Fibroblast of lung (primary cell): ENCODE data around the gene TTC21B. TPM values are rescaled to one million over a fixed set of nuclear protein-coding genes. Genes with fewer than 3 reads are reported as not detected.

Source experiments
- DNase-seq, 2 donors: peaks; one replicate each; pipeline versions ENCODE4 v3.0.0 to v3.0.0-alpha.2; 2010; ENCODE audit warnings: low read depth in 2 of 2
- H2AFZ ChIP-seq: 2 replicates; pipeline ENCODE4 v1.5.1; 2012; ENCODE audit warnings: low read length, control low read depth, inconsistent platforms
- H3K27ac ChIP-seq: 2 replicates; pipeline ENCODE4 v1.5.1; 2011; ENCODE audit warnings: low read length, control low read depth; ENCODE audit not compliant: insufficient read depth
- H3K27me3 ChIP-seq: 2 replicates; pipeline ENCODE4 v1.5.1; 2011; ENCODE audit warnings: mild to moderate bottlenecking, low read length; ENCODE audit not compliant: control insufficient read depth, insufficient read depth
- H3K36me3 ChIP-seq: 2 replicates; pipeline ENCODE4 v1.5.1; 2011; ENCODE audit warnings: low read length; ENCODE audit not compliant: control insufficient read depth, insufficient read depth
- H3K4me1 ChIP-seq: 2 replicates; pipeline ENCODE4 v1.5.1; 2011; ENCODE audit warnings: low read length; ENCODE audit not compliant: control insufficient read depth, insufficient read depth; ENCODE audit errors: extremely low read depth
- H3K4me2 ChIP-seq: 2 replicates; pipeline ENCODE4 v1.5.1; 2011; ENCODE audit warnings: low read length, control low read depth; ENCODE audit not compliant: insufficient read depth; ENCODE audit errors: extremely low read depth
- H3K4me3 ChIP-seq, 4 experiments: fragments of 200-600 bp in 1 of 4; sonication (generic) in 1 of 4; replicated peaks in 1 of 4; 2 replicates each; pipeline ENCODE4 v1.5.1; 2011 to 2016; ENCODE audit warnings: low read length in 4 of 4, low read depth in 3 of 4, mild to moderate bottlenecking in 3 of 4, control low read depth in 2 of 4, inconsistent platforms in 1 of 4, mixed read lengths in 1 of 4; ENCODE audit not compliant: insufficient read depth in 1 of 4; ENCODE audit errors: control extremely low read depth in 1 of 4
- H3K79me2 ChIP-seq: 2 replicates; pipeline ENCODE4 v1.5.1; 2012; ENCODE audit warnings: mild to moderate bottlenecking, low read length, inconsistent platforms; ENCODE audit not compliant: control insufficient read depth, insufficient read depth
- H3K9ac ChIP-seq: 2 replicates; pipeline ENCODE4 v1.5.1; 2011; ENCODE audit warnings: mild to moderate bottlenecking, low read length, control low read depth; ENCODE audit not compliant: insufficient read depth
- H3K9me3 ChIP-seq: 2 replicates; pipeline ENCODE4 v1.5.1; 2012; ENCODE audit warnings: low read depth, low read length; ENCODE audit not compliant: control insufficient read depth, insufficient read depth
- H4K20me1 ChIP-seq: 2 replicates; pipeline ENCODE4 v1.5.1; 2011; ENCODE audit warnings: low read length; ENCODE audit not compliant: control insufficient read depth, insufficient read depth; ENCODE audit errors: extremely low read depth
- CTCF ChIP-seq, 2 donors: IDR thresholded peaks in 1 of 2; conservative IDR thresholded peaks in 1 of 2; 1 replicate in 1 of 2; 2 replicates in 1 of 2; pipeline ENCODE4 v1.5.1; 2011 to 2012; ENCODE audit warnings: low read length in 2 of 2, control low read depth in 1 of 2, inconsistent platforms in 1 of 2, low read depth in 1 of 2, mild to moderate bottlenecking in 1 of 2
- EZH2 ChIP-seq: IDR thresholded peaks from 2 replicates; pipeline ENCODE4 v1.5.1; 2012; ENCODE audit warnings: low read length, control low read depth, mild to moderate bottlenecking; ENCODE audit errors: missing control alignments
- polyA plus RNA-seq, 2 donors: library from polyadenylated mRNA; depleted of rRNA in 1 of 2; stranded (reverse) in 1 of 2; unstranded in 1 of 2; fragments of >200 nt; gene quantifications; 2 replicates each; pipeline ENCODE4 v1.2.1, GENCODE V29; 2011 to 2012; ENCODE audit warnings: missing spikeins in 1 of 2
- total RNA-seq: library from RNA; depleted of rRNA; stranded (reverse); fragments of >200 nt; gene quantifications from 2 replicates; pipeline ENCODE4 v1.2.1, GENCODE V29; 2014

The TTC21B gene
- total and polyA plus RNA-seq, 2 donors (not counting 1 experiment from before 2014, with no cell fraction given): 6.3 to 28.6 TPM

DNA sequence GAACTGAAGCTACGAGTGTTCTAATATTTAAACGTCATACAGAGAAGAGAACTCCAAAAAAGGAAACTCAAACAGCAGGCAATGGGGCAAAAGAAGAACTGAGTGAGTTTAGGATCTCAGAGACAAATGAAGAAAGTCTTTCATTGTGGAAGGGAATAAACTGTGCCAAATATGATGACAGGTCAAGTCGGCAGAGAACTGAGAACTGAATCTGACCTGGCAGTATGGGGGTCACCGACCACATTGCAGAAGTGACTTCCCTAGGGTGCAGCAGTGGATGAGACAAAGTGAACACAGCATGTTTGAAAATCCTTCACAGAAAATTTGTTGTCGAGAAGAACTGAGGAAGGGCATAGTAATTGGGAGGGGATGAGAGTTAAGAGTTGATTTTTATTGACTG is 55.9 kb downstream of the TTC21B start:
- Histone ChIP-seq H3K4me3 (no peak overlapping the region), H4K20me1 (no peaks in the 10 kb centered on the region), H3K36me3 (peaks cover 2% of the 10 kb centered on the region), H3K4me1 (peaks cover under 1% of the 10 kb centered on the region), H2AFZ (no peak overlapping the region), H3K27me3 (no peaks in the 10 kb centered on the region), H3K9ac (no peak overlapping the region), H3K4me2 (no peak overlapping the region), H3K9me3 (no peaks in the 10 kb centered on the region), H3K27ac (no peak overlapping the region), H3K79me2 (no peaks in the 10 kb centered on the region)
- no peak for DNase-seq
- TF ChIP-seq CTCF (conservative IDR thresholded peaks at IDR 0.05 in 1 of 2, IDR thresholded peaks at IDR 0.05 in 1 of 2; ENCODE audit: low read depth in 1 of 2, low read length in 2 of 2) (no peak), EZH2 (no peak)

DNA sequence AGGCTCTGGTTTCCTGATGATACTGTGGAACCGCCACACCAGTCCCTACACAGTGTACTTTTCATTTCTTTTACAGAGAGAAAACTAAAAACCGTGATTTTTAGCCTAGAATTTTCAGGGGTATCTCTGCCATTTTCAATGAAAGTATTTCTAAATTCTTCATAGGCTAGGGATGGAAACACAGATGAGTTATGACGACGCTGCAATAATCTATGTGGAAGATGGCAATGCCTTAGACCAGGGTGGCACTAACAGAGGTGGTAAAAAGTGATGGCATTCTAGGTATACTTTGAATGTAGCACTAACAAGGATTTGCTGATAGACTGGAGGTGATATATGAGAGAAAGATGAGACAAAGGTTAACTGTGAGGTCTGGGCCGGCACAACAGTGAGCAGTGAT is 56.5 kb downstream of the TTC21B start:
- Histone ChIP-seq H3K9ac (no peak overlapping the region), H3K27ac (no peak overlapping the region), H4K20me1 (no peaks in the 10 kb centered on the region), H3K27me3 (no peaks in the 10 kb centered on the region), H3K36me3 (peaks cover 2% of the 10 kb centered on the region), H3K4me2 (no peak overlapping the region), H3K4me1 (no peaks in the 10 kb centered on the region), H2AFZ (no peak overlapping the region), H3K9me3 (no peaks in the 10 kb centered on the region), H3K79me2 (no peaks in the 10 kb centered on the region), H3K4me3 (no peak overlapping the region)
- no peak for TF ChIP-seq CTCF (conservative IDR thresholded peaks at IDR 0.05 in 1 of 2, IDR thresholded peaks at IDR 0.05 in 1 of 2; ENCODE audit: low read depth in 1 of 2, low read length in 2 of 2)
- TF ChIP-seq EZH2: no peak
- no peak for DNase-seq

DNA sequence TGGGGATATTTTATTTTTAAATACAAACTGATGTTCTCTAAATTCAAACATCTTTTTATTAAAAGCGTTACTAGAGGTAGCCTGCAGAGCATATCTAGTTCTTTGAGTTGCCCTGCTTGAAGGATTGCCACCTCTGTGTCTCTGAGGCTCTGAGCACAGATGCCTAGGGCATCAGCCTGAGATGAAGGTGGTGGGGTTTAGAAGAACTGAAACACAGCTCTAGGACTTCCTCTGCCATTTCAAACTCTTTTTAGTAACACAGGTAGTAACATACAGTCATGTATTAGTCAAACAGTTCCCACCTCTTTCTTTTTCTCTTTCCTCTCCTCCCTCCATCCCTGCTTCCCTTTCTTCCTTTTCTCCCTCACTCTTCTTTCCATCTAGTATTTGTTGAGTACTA is 57.6 kb downstream of the TTC21B start:
- no peak for TF ChIP-seq CTCF (conservative IDR thresholded peaks at IDR 0.05 in 1 of 2, IDR thresholded peaks at IDR 0.05 in 1 of 2; ENCODE audit: low read depth in 1 of 2, low read length in 2 of 2)
- no peak for TF ChIP-seq EZH2
- Histone ChIP-seq H3K27ac (no peak overlapping the region), H3K9ac (no peak overlapping the region), H3K27me3 (no peaks in the 10 kb centered on the region), H3K79me2 (no peaks in the 10 kb centered on the region), H3K36me3 (peaks cover 2% of the 10 kb centered on the region), H3K4me2 (no peak overlapping the region), H2AFZ (no peak overlapping the region), H3K4me1 (no peaks in the 10 kb centered on the region), H4K20me1 (no peaks in the 10 kb centered on the region), H3K4me3 (no peak overlapping the region), H3K9me3 (no peaks in the 10 kb centered on the region)
- no peak for DNase-seq
